Ectodermal cell (in vitro differentiated cells): Measurements from ENCODE around the gene GJD2.
A peak's percentile ranks its signal among the peaks of the same experiment; 100 is the strongest.

Source experiments
- H3K27ac ChIP-seq: 2 replicates; pipeline ENCODE4 v1.7.0; 2013; ENCODE audit warnings: mild to moderate bottlenecking, low read depth, low read length; ENCODE audit not compliant: insufficient read depth, poor library complexity, severe bottlenecking
- H3K27me3 ChIP-seq: 2 replicates; pipeline ENCODE4 v1.7.0; 2013; ENCODE audit warnings: mild to moderate bottlenecking, low read length; ENCODE audit not compliant: insufficient read depth, control insufficient read depth, poor library complexity, severe bottlenecking
- H3K36me3 ChIP-seq: one replicate; pipeline ENCODE4 v1.7.0; 2013; ENCODE audit warnings: low read length; ENCODE audit not compliant: control insufficient read depth, insufficient read depth
- H3K4me1 ChIP-seq: one replicate; pipeline ENCODE4 v1.7.0; 2013; ENCODE audit warnings: low read length; ENCODE audit not compliant: control insufficient read depth, insufficient read depth
- H3K4me3 ChIP-seq: 2 replicates; pipeline ENCODE4 v1.7.0; 2013; ENCODE audit warnings: low read depth, low read length, control low read depth; ENCODE audit not compliant: insufficient read depth
- H3K9me3 ChIP-seq: 2 replicates; pipeline ENCODE4 v1.7.0; 2013; ENCODE audit warnings: mild to moderate bottlenecking, low read length, moderate library complexity; ENCODE audit not compliant: control insufficient read depth
- WGBS, 2 experiments: methylation state at CpG; one replicate each; pipeline ENCODE4 v1.1.7; 2013; ENCODE audit warnings: missing lambda C conversion rate in 2 of 2; 5-methylcytosine and 5-hydroxymethylcytosine counted together

Gene GJD2

GRCh38 chr15:34729056-34729455, 25.7 kb downstream of the GJD2 start:
- no peaks in the 10 kb centered on the region for H3K9me3 ChIP-seq
- H3K36me3 ChIP-seq: no peaks in the 10 kb centered on the region
- no peaks in the 10 kb centered on the region for H3K27me3 ChIP-seq
- H3K4me3 ChIP-seq: no peak overlapping the region
- no peak overlapping the region for H3K27ac ChIP-seq
- 58% methylated on average over 2 of the region's 2 CpGs for WGBS, 2 experiments
- no peaks in the 10 kb centered on the region for H3K4me1 ChIP-seq

DNA sequence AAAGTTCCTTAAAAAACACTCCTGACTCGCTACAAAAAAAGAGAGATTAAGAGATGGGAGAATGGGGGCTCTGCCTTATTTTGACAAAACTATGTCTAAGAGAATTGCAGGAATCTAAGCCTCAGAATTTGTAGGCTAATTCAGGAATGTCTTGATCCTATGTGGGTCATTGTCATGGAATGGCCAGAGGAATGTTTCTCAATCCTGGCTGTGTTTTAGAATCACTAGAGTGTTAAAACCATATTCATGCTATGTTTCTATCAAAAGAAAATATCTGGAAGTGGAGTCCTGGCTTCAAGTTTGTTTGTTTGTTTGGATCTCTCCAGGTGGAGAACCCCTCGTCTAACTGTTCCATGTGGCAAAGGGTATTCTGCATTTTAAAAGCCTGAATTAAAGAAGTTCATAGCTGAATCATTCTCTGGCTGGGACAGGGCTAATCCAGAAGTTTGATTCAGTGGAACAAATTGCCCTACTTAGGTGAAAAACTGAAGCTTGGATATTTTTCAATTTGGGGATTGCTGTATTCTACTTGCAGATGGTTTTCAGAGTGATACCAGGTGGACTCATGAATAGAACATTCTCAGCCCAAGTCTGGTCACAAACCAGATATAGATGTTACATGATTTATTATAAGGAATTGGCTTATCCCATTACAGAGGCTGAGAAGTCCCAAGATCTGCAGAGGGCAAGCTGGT, 28.2 kb downstream of the GJD2 start:
- 77 to 83% methylated on average over 2 of the region's 2 CpGs for WGBS, 2 experiments

DNA sequence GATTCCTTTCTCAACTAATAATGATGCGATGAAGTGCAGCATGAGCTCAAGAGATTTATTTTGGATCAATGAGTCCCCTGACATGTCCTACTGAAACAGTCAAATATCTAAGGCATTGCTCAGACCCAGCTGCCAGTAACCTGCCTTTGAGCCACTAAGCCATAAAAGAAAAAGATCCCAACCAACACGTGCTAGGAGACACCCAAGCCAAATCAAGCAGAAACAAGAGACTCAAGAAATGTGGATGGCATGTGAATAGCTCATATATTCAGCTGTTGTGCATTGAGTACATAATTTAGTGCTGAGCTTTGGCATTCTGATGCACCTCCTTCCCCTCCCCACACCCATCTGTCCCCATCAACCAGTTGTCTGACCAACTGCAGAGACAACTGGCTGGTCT, 29.2 kb downstream of the GJD2 start:
- no peaks in the 10 kb centered on the region for H3K27me3 ChIP-seq
- H3K9me3 ChIP-seq: no peaks in the 10 kb centered on the region
- H3K4me1 ChIP-seq: peaks cover 15% of the 10 kb centered on the region
- 77 to 87% methylated on average over 2 of the region's 2 CpGs for WGBS, 2 experiments
- no peak overlapping the region for H3K4me3 ChIP-seq
- no peaks in the 10 kb centered on the region for H3K36me3 ChIP-seq
- H3K27ac ChIP-seq: no peak overlapping the region

More for the DNA sequence above, 28.2 kb downstream of the GJD2 start:
- H3K4me3 ChIP-seq: no peak overlapping the region
- H3K27ac ChIP-seq: no peak overlapping the region
- no peaks in the 10 kb centered on the region for H3K27me3 ChIP-seq
- no peaks in the 10 kb centered on the region for H3K36me3 ChIP-seq
- no peaks in the 10 kb centered on the region for H3K9me3 ChIP-seq
- H3K4me1 ChIP-seq: peaks cover 12% of the 10 kb centered on the region

- Histone ChIP-seq H3K27ac (no peak overlapping the region), H3K4me3 (no peak overlapping the region), H3K36me3 (no peaks in the 10 kb centered on the region), H3K4me1 (peaks cover 21% of the 10 kb centered on the region), H3K27me3 (no peaks in the 10 kb centered on the region), H3K9me3 (no peaks in the 10 kb centered on the region)
- 88 to 94% methylated on average over 1 of the region's 1 CpG for WGBS, 2 experiments
Measured at GRCh38 chr15:34724481-34724880, 30.3 kb downstream of the GJD2 start.

GRCh38 chr15:34722439-34722836, 32.4 kb downstream of the GJD2 start:
- no peaks in the 10 kb centered on the region for H3K36me3 ChIP-seq
- WGBS, 2 experiments: 30 to 43% methylated on average over 4 of the region's 4 CpGs
- no peaks in the 10 kb centered on the region for H3K27me3 ChIP-seq
- H3K27ac ChIP-seq: peak overlapping the region; percentile 91
- peak overlapping the region; percentile 18 for H3K4me3 ChIP-seq
- peaks cover 21% of the 10 kb centered on the region for H3K4me1 ChIP-seq
- no peaks in the 10 kb centered on the region for H3K9me3 ChIP-seq

DNA sequence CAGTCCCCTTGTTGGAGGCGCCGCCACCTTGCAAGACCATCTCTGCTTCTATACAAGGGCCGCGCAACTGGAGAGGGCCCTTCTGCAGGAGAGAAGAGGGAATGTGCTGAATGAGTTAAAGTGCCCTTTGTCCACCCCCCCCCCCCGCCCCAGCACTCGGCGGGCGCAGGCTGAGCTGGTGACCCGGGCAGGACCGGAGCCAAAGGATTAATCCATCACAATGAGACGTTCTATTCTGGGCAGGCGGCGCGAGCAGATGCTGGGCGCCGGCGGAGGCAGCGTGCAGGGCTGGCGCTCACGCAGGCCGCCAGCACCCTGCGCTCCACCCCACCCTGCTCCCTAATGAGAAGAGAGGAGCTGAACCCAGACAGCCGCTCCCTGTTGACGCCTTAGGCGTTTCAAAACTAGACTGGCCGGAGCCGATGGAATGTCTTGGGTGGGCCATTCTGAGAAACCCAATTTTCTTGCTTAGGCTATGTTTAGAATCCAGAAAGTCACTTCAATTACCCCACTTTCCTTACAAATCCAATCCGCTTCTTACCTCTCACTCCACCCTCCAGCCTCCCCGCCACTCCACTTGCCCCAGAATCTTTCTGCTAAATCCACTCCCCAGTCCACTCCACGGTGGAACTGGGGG, 32.9 kb downstream of the GJD2 start:
- H3K4me3 ChIP-seq: peak overlapping the region; percentile 18
- no peaks in the 10 kb centered on the region for H3K27me3 ChIP-seq
- WGBS, 2 experiments: 3 to 4% methylated on average over 24 to 28 of the region's 30 CpGs
- no peaks in the 10 kb centered on the region for H3K9me3 ChIP-seq
- H3K27ac ChIP-seq: peak overlapping the region; percentile 91
- H3K4me1 ChIP-seq: peaks cover 21% of the 10 kb centered on the region
- no peaks in the 10 kb centered on the region for H3K36me3 ChIP-seq

- no peaks in the 10 kb centered on the region for H3K27me3 ChIP-seq
- peaks cover 21% of the 10 kb centered on the region for H3K4me1 ChIP-seq
- WGBS, 2 experiments: 74 to 77% methylated on average over 4 to 5 of the region's 7 CpGs
- no peak overlapping the region for H3K27ac ChIP-seq
- H3K4me3 ChIP-seq: no peak overlapping the region
- no peaks in the 10 kb centered on the region for H3K36me3 ChIP-seq
- no peaks in the 10 kb centered on the region for H3K9me3 ChIP-seq
Measured at GRCh38 chr15:34721157-34721801, 33.5 kb downstream of the GJD2 start.

DNA sequence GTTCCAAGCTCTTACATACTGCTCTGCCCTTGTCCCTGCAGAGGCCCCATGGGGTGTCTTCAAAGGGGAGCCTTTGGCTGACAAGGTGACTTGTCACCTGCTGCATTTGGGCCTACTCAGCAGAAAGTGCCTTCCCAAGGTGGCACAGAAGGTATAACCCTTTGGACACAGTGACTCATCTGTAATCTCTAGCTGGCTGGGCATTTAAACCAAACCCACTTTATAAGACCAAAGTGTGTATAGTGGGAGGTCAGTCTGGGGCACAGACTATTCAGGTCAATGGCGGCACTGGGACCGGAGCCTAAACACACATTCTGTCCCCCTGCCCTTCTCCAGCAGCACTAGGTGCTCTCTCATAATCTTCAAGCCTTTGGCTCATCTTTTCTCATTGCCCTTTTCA, 35.1 kb downstream of the GJD2 start:
- Histone ChIP-seq H3K4me3 (no peak overlapping the region), H3K36me3 (no peaks in the 10 kb centered on the region), H3K27ac (no peak overlapping the region), H3K27me3 (no peaks in the 10 kb centered on the region), H3K9me3 (no peaks in the 10 kb centered on the region), H3K4me1 (peaks cover 21% of the 10 kb centered on the region)
- WGBS, 2 experiments: 71 to 74% methylated on average over 2 of the region's 2 CpGs

DNA sequence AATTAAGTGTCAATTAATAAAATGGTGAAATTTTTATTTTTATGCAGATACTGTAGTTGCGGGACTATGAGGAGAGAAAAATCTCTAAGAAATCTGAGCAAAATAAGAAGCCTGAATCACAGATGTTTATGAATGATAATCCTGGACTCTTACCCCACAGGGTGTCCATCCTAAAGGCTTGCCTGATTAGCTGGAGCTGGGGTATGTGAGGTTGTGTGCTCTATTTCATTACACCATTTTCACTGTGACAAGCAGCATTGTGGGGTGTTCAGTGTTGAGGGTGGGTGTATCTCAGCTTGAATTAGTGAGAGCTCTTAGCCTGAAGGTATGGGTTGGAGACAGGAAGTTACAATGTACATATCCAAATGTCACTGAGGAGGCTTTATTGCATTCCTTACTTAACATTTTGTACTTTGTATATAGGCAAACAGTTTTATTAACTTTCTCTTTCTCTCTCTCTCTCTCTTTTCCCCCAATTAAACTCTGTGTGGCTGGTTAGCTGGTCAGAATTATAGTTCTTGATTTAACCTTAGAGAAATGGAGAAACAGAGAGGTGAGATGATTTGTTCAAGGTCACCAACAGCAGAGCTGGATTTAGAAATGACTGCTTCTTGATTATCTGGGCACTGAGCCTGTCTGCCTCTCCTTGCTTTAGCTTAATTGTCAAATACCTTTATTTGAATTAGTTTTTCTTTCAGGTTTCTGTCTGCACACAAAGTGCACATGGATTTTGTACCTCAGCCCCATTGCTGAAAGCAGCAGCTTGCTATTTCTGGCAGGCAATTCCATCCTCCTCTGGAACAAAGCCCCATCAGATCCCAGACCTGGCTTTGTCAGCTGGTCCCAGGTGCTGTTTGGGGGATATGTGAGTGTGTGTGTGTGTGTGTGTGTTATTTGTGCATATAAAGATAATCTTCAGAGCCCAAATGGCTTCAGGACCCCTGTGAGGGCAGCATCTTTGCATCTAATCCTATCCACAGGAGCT, 35.8 kb downstream of the GJD2 start:
- peaks cover 21% of the 10 kb centered on the region for H3K4me1 ChIP-seq
- H3K4me3 ChIP-seq: no peak overlapping the region
- 83 to 100% methylated on average over 1 of the region's 1 CpG for WGBS, 2 experiments
- H3K27me3 ChIP-seq: no peaks in the 10 kb centered on the region
- no peak overlapping the region for H3K27ac ChIP-seq
- H3K9me3 ChIP-seq: no peaks in the 10 kb centered on the region
- no peaks in the 10 kb centered on the region for H3K36me3 ChIP-seq
